Activated naive CD4-positive, alpha-beta T cell treated with anti-CD3 and anti-CD28 coated beads, Interleukin-2, amount 50 U/mL, for 72 hours (primary cell): ENCODE results near the gene POLH. TPM values are rescaled to one million over a fixed set of nuclear protein-coding genes. Genes with fewer than 3 reads are reported as not detected.
"Not testable (repeated sequence)": the region's sequence is repeated elsewhere in the genome, so short reads cannot be mapped to it uniquely, and the experiment has no call there.

ENCODE experiments used
- ATAC-seq, 2 donors: fragments of 150-1000 bp; cut with Tn5 transposase; 2 replicates each; pipeline ENCODE4 v1.10.0; 2021; ENCODE audit warnings: mild to moderate bottlenecking in 2 of 2, moderate library complexity in 2 of 2
- DNase-seq, 2 donors: peaks; one replicate each; pipeline ENCODE4 v3.0.0; 2021 to 2022; ENCODE audit warnings: low spot score in 2 of 2
- H3K27ac Mint-ChIP-seq, 2 donors: one replicate each; pipeline ENCODE4 v1.8.0; 2022; ENCODE audit warnings: mild to moderate bottlenecking in 2 of 2, mixed read lengths in 2 of 2
- H3K36me3 Mint-ChIP-seq, 2 donors: one replicate each; pipeline ENCODE4 v1.8.0; 2022; ENCODE audit warnings: mixed read lengths in 2 of 2
- H3K9me3 Mint-ChIP-seq, 2 donors: one replicate each; pipeline ENCODE4 v1.8.0; 2022; ENCODE audit warnings: mixed read lengths in 2 of 2
- total RNA-seq, 2 donors: library from RNA; stranded (reverse); gene quantifications; one replicate each; pipeline ENCODE4 v1.2.3, GENCODE V29; 2022

The POLH gene
- total RNA-seq, 2 donors from 2014 or later: 46.2 to 101 TPM

DNA sequence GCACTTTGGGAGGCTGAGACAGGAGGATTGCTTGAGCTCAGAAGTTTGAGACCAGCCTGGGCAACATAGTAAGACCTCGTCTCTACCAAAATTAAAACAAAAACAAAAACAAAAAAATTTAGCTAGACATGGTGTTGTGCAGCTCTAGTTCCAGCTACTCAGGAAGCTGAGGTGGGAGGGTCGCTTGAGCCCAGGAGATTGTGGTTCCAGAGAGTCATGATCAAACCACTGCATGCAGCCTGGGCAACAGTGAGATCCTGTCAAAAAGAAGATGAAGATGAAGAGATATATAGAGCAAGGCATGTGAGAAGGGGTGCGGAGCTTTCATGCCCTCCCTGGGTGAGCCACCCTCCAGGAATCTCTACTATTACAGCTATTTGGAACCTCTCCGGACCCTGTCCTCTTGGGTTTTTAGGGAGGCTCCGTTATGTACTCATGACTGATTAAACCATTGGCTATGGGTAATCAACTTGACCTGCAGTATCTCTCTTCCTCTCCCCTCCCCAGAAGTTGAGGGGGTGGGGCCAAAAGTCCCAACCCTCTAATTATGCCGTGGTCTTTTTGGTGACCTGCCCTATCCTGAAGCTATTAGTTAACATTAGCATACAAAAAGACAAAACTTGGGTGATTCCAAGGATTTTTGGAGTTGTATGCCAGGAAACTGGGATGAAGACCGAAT lies 9.0 kb downstream of the POLH start:
- no peak for DNase-seq
- Mint-ChIP-seq H3K9me3 (no peaks in the 10 kb centered on the region), H3K36me3 (peaks cover 14 to 32% of the 10 kb centered on the region in 2 donors), H3K27ac (peak overlapping the region in 1 of 2 donors; percentile 31)
- no peak for ATAC-seq

DNA sequence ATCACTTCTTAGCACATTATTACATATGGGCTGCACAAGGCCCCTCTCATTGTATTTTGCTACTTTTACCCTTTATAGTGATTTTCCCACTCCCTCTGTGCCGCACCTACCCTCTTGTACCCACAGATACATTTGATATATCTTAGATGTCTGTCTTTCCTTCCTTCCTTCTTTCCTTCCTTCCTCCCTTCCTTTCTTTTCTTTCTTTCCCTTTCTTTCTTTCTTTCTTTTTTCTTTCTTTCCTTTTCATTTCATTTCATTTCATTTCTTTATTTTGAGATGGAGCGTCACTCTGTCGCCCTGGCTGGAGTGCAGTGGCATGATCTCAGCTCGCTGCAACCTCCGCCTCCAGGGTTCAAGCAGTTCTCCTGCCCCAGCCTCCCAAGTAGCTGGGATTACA lies 12.2 kb downstream of the POLH start:
- Mint-ChIP-seq H3K9me3 (no peaks in the 10 kb centered on the region), H3K27ac (no peak overlapping the region), H3K36me3 (peaks cover 10 to 31% of the 10 kb centered on the region in 2 donors)
- ATAC-seq (no peak), DNase-seq (no peak)

DNA sequence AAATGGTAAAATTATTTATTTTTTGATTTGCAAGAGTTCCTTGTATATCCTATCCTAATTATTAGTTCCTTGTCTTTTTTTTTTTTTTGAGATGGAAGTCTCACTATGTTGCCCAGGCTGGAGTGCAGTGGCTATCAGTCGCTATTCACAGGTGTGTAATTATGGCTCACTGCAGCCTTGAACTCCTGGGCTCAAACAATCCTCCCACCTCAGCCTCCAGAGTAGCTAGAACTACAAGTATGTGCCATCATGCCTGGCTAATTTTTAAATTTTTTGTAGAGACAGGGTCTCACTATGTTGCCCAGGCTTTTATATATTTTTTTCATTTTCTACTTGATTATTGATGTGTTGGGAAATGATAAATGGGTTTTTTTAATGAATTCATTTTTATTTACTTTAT lies 13.6 kb downstream of the POLH start:
- DNase-seq, ATAC-seq, H3K9me3 Mint-ChIP-seq, H3K27ac Mint-ChIP-seq: not testable (repeated sequence)
- peaks cover 10 to 18% of the 10 kb centered on the region in 2 donors for H3K36me3 Mint-ChIP-seq

DNA sequence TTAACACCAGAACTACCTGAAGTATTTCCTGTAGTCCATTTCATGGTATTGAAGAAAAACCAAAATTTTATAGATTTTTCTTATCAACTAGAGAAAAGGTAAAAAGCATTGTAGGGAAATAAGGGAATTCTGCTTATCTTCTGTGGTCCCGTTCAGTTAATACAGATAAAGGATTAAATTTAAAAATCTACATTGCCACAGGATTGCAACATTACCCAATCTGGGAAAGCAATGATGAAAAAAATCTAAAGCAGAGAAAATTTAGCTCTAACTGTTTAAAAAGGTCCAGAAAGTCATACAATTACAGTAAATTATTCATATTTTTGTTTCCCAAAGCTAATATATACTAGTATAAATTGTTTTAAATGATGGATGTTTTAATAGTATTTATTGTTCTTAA lies 18.0 kb downstream of the POLH start:
- Mint-ChIP-seq H3K27ac (no peak overlapping the region), H3K36me3 (peaks cover 0 to 12% of the 10 kb centered on the region in 2 donors), H3K9me3 (no peaks in the 10 kb centered on the region)
- ATAC-seq: no peak
- no peak for DNase-seq

DNA sequence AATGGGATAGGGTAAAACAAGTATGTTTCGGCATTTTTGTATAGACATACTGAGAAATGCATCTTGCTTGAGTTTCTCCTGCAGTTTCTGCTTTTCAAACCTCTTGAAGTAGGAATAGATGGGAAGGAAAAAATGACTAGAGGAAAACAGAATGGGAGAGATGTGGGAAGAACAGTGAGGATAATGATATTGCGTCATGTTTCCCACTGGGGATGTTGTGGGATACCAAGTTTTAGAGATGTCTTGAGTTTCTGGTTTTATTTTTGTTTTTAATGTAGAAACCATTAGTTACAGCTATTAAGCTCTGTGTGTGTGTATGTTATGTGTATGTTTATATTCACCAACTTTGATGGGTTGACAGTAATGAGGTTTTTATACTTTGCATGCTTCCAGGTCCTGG lies 24.6 kb downstream of the POLH start:
- Mint-ChIP-seq H3K9me3 (no peaks in the 10 kb centered on the region), H3K36me3 (peaks cover 12 to 16% of the 10 kb centered on the region in 2 donors), H3K27ac (peak overlapping the region in 1 of 2 donors; percentile 12)
- no peak for ATAC-seq
- DNase-seq: no peak

DNA sequence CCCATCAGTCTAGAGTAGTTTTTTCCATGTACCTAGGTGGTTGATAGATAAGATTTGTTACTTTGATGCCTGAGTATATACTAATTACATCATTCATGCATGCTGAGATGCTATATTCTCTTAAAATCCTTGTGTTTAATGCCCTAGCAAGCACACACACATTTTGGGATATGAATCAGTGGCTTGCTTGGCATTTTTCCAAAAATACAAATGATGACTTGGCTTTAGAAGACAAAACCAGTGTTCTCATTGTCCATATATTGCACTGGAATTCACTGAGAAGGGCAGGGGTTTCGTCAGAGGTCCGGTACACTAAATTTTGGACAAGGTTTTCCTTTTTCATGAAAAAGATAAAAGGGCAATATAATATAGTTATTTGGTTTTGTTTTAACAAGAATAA lies 28.2 kb downstream of the POLH start:
- H3K27ac Mint-ChIP-seq: no peak overlapping the region
- ATAC-seq (no peak), DNase-seq (no peak)
- H3K9me3 Mint-ChIP-seq: no peaks in the 10 kb centered on the region
- peaks cover 16 to 17% of the 10 kb centered on the region in 2 donors for H3K36me3 Mint-ChIP-seq

DNA sequence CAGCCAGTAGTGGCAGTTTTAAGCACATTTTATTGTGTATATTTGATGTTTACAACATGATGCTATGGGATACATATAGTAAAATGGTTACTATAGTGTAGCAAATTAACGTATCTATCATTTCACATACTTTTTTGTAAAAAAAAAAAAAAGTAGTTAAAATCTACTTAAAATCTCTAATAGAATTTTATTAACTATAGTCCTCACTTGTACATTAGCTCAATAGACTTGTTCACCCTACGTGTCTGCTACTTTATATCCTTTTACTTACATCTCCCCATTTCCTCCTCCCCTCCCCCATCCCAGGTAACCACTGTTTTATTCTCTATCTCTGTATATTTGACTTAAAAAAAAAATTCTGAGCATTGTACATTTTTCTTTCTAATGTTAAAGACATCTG lies 30.0 kb downstream of the POLH start:
- H3K36me3 Mint-ChIP-seq: peaks cover 14 to 16% of the 10 kb centered on the region in 2 donors
- no peak overlapping the region for H3K27ac Mint-ChIP-seq
- ATAC-seq (no peak), DNase-seq (no peak)
- H3K9me3 Mint-ChIP-seq: no peaks in the 10 kb centered on the region

DNA sequence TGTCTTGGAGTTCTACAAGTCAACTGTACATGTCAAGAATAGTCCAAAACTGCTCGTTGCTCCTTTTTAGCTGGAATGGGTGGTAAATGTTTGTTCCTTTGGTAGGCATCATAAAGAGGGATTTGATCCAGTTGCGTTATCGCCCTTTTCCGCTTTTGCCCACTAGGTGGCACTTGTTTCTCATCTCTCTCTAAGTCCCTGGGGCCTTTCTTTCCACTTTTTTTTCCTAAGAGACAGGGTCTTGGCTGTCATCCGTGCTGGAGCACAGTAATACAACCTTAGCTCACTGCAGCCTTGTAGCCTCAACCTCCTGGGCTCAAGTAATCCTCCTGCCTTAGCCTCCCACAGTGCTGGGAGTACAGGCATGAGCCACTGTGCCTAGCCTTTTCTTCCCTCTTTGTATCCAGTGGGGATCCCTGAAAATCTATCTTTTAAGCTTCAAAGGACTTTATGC lies 32.4 kb downstream of the POLH start:
- peak in 1 of 2 donors; percentile 52 for DNase-seq
- H3K36me3 Mint-ChIP-seq: peaks cover 9% of the 10 kb centered on the region in 2 donors
- no peaks in the 10 kb centered on the region for H3K9me3 Mint-ChIP-seq
- H3K27ac Mint-ChIP-seq: no peak overlapping the region
- ATAC-seq: peak; percentile 43 to 57

DNA sequence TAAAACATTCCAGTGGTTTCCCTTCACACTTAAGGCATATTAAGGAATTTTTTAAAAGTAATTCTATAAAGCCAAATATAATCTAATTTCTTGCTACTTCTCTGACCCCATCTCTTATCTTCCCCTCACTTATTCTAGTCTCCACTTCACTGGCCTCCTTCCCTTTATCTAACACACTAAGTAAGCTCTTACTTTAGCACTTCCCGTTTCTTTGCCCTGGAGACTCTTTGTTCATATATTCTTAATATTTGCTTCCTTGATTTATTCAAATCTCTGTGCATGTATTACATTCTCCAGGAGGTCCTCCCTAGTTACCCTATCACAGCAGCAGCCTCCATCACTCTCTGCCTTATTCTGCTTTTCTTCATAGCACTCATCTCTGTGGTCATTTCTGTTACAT lies 32.8 kb downstream of the POLH start:
- H3K9me3 Mint-ChIP-seq: no peaks in the 10 kb centered on the region
- ATAC-seq (no peak), DNase-seq (no peak)
- H3K36me3 Mint-ChIP-seq: peaks cover 13% of the 10 kb centered on the region in 2 donors
- no peak overlapping the region for H3K27ac Mint-ChIP-seq

DNA sequence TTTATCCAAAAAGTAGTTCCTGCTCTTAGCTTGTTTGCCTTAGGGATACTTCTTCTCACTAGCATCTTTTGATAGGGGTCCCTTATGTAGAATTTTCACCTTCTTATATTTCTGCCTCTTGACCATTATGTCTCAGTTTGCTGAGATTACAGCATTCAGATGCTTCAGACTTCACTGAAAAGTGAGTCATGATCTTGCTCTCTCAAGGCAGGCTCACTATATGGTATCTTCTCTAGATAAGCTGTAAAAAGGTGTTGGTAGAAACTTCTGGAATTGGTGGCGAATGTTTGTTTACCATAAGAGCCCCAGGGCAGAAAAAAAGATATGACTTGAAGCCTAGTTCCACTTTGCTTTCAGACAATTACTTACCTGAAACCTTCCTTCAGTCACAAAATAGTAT lies 33.4 kb downstream of the POLH start:
- H3K36me3 Mint-ChIP-seq: peaks cover 11 to 14% of the 10 kb centered on the region in 2 donors
- no peak overlapping the region for H3K27ac Mint-ChIP-seq
- DNase-seq (no peak), ATAC-seq (no peak)
- H3K9me3 Mint-ChIP-seq: no peaks in the 10 kb centered on the region

DNA sequence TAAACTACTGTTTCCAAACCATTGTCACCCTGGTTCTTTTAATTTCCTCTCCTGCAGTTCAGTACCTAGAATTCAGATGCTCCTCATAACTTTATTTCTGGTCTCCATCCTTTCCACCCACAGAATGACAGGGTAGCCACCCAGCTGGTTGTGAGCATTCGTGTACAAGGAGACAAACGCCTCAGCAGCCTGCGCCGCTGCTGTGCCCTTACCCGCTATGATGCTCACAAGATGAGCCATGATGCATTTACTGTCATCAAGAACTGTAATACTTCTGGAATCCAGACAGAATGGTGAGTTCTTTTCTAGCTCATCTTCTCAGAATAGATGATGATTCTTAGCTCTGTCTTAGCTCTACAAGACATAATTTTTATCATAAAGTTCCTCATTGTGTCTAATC lies 34.4 kb downstream of the POLH start:
- Mint-ChIP-seq H3K36me3 (peaks cover 11 to 14% of the 10 kb centered on the region in 2 donors), H3K27ac (no peak overlapping the region), H3K9me3 (no peaks in the 10 kb centered on the region)
- no peak for ATAC-seq
- no peak for DNase-seq

DNA sequence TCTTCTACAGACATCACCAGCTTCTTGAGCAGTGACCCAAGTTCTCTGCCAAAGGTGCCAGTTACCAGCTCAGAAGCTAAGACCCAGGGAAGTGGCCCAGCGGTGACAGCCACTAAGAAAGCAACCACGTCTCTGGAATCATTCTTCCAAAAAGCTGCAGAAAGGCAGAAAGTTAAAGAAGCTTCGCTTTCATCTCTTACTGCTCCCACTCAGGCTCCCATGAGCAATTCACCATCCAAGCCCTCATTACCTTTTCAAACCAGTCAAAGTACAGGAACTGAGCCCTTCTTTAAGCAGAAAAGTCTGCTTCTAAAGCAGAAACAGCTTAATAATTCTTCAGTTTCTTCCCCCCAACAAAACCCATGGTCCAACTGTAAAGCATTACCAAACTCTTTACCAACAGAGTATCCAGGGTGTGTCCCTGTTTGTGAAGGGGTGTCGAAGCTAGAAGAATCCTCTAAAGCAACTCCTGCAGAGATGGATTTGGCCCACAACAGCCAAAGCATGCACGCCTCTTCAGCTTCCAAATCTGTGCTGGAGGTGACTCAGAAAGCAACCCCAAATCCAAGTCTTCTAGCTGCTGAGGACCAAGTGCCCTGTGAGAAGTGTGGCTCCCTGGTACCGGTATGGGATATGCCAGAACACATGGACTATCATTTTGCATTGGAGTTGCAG lies 37.9 kb downstream of the POLH start:
- Mint-ChIP-seq H3K27ac (peak overlapping the region in 1 of 2 donors; percentile 75), H3K9me3 (no peaks in the 10 kb centered on the region), H3K36me3 (peaks cover 9 to 11% of the 10 kb centered on the region in 2 donors)
- DNase-seq (no peak), ATAC-seq (no peak)

DNA sequence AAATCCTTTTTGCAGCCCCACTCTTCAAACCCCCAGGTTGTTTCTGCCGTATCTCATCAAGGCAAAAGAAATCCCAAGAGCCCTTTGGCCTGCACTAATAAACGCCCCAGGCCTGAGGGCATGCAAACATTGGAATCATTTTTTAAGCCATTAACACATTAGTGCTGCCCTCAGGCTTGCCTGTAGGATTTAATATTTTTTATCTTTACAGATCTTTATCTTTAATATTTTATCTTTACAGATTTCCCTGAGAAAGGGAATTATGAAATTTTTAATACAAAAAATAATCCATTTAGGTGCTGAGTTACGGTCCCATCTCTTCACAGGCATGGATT lies 38.4 kb downstream of the POLH start:
- DNase-seq: no peak
- peaks cover 9 to 11% of the 10 kb centered on the region in 2 donors for H3K36me3 Mint-ChIP-seq

DNA sequence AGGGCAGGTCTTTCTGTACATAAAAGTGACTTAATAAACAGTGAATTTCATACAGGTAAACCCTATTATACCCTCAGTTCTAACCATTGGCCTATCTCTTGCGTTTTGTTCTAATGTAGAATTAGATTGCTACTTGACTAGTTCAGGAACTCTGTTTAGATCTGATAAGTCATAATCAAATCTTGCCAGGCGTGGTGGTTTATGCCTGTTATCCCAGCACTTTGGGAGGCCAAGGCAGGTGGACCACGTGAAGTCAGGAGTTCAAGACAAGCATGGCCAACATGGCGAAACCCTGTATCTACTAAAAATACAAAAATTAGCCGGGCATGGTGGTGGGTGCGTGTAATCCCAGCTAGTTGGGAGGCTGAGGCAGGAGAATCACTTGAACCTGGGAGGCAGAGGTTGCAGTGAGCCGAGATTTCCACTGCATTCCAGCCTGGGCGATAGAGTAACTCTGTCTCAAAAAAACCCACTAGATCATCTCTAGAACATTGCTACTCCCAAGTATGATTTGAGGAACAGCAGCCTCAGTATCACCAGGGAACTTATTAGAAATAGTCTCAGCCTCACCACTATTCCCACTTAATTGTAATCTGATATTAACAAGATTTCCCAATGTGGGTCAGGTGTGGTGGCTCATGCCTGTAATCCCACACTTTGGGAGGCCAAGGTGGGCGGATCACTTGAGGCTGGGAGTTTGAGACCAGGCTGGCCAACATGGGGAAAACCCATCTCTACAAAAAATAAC lies 40.9 kb downstream of the POLH start:
- ATAC-seq (no peak), DNase-seq (no peak)
- Mint-ChIP-seq H3K36me3 (peaks cover 7% of the 10 kb centered on the region in 2 donors), H3K27ac (peak overlapping the region in 1 of 2 donors; percentile 14), H3K9me3 (no peaks in the 10 kb centered on the region)

More for the DNA sequence above, 38.4 kb downstream of the POLH start:
- no peak overlapping the region for H3K27ac Mint-ChIP-seq
- no peaks in the 10 kb centered on the region for H3K9me3 Mint-ChIP-seq
- no peak for ATAC-seq

DNA sequence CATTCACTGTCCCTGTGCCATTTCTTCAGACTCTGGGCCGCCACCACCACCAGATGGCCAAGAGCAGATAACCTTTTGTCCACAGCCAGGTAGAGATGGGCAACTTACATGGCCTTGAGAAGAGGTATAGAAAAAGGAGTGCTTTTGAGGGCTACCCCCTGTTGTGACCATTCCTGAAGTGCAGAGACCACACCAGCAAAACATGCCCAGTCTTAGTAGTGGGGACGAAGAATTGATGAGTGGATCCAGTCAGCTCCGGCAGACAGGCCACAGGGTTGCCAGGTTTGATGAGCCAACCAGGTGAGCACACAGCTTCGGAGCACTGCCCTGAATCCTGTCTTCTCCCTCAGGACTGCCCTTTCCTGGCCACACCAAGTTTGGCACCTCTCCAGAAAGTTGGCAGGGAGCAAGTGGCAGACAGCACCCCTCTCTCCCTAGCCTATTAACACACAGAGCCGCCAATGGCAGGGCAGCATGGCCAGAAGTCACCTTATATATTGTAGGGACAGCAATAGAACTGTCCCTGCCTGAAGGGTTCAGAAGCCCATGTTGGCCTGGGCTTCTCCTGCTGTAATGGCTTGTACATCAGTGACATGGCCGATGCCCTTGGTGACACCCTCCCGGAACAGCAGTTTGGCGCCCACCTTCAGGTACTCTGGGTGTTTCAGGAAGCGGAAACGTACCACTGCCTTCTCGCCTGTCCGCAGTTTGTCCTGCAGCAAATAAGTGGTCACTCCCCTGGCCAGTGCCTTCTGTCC lies 45.3 kb downstream of the POLH start:
- peak; percentile 8 to 19 for ATAC-seq
- peak overlapping the region; percentile 55 to 84 for H3K27ac Mint-ChIP-seq
- no peak for DNase-seq
- peaks cover 11 to 22% of the 10 kb centered on the region in 2 donors for H3K36me3 Mint-ChIP-seq
- H3K9me3 Mint-ChIP-seq: no peaks in the 10 kb centered on the region

DNA sequence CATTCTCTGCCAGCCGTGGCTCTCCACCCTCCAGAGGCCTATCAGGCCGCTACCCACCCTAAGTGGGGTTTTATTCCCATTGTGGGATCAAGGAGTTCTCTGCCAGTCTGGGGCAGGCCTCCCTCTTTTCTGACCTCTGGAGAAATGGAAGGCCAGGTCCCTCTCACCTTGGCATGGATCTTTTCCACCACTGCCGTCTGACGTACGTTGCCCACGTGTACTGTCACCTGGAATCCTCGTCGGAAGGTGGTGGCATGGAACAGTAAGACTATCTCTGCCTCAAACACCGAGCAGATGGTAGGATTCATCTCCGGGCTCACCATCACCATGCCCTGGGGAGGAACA lies 45.8 kb downstream of the POLH start:
- no peak for DNase-seq
- peaks cover 11 to 28% of the 10 kb centered on the region in 2 donors for H3K36me3 Mint-ChIP-seq
- peak in 1 of 2 donors; percentile 5 for ATAC-seq
- peak overlapping the region in 1 of 2 donors; percentile 22 for H3K27ac Mint-ChIP-seq
- no peaks in the 10 kb centered on the region for H3K9me3 Mint-ChIP-seq

DNA sequence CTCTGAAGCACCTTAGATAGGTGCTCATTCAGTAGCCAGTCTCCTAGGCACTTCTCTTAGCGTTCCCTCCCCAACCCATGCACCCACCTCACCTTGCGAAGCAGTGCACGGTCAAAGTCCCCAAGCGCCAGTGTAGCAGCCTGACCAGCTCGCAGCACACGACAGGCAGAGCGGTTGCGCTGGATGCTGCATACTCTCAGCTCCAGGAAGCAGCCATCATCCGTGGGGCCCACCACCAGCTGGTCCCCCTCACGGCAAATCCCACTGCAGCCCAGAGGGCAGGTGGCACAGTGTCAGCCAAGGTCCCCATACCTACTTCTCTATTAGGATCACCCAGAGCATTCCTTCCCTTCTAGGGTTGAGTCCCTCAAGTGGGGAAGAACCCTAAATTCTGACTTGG lies 46.6 kb downstream of the POLH start:
- Mint-ChIP-seq H3K36me3 (peaks cover 11 to 35% of the 10 kb centered on the region in 2 donors), H3K9me3 (no peaks in the 10 kb centered on the region), H3K27ac (peak overlapping the region; percentile 32 to 60)
- ATAC-seq: no peak
- DNase-seq: no peak
